ENCODE results near the gene ZNF579.

ZNF579 gene

GRCh38 chr19:55544776-55545439 lies 35.7 kb downstream of the ZNF579 start:
- TF ChIP-seq CTCF (conservative IDR thresholded peaks at IDR 0.05): no peak
- no peak overlapping the region for H3K27ac ChIP-seq

GRCh38 chr19:55544014-55544413 lies 36.6 kb downstream of the ZNF579 start:
- no peak for TF ChIP-seq CTCF (conservative IDR thresholded peaks at IDR 0.05)
- no peak overlapping the region for H3K27ac ChIP-seq

GRCh38 chr19:55543567-55543966 lies 37.1 kb downstream of the ZNF579 start:
- H3K27ac ChIP-seq: no peak overlapping the region
- no peak for TF ChIP-seq CTCF (conservative IDR thresholded peaks at IDR 0.05)

GRCh38 chr19:55542292-55542855 lies 38.3 kb downstream of the ZNF579 start:
- no peak for TF ChIP-seq CTCF (conservative IDR thresholded peaks at IDR 0.05)
- no peak overlapping the region for H3K27ac ChIP-seq

- no peak for TF ChIP-seq CTCF (conservative IDR thresholded peaks at IDR 0.05)
Measured at GRCh38 chr19:55541091-55541490, 39.6 kb downstream of the ZNF579 start.

GRCh38 chr19:55540619-55541018 lies 40.0 kb downstream of the ZNF579 start:
- no peak for TF ChIP-seq CTCF (conservative IDR thresholded peaks at IDR 0.05)

More at GRCh38 chr19:55541091-55541490, 39.6 kb downstream of the ZNF579 start:
- H3K27ac ChIP-seq: no peak overlapping the region

GRCh38 chr19:55539090-55539984 lies 41.3 kb downstream of the ZNF579 start:
- no peak for TF ChIP-seq CTCF (conservative IDR thresholded peaks at IDR 0.05)
- no peak overlapping the region for H3K27ac ChIP-seq

More at GRCh38 chr19:55540619-55541018, 40.0 kb downstream of the ZNF579 start:
- H3K27ac ChIP-seq: no peak overlapping the region

Measured in VCaP (cell line).